Adrenal gland (tissue), 12 donors: ENCODE measurements around the gene M6PR. TPM values are rescaled to one million over a fixed set of nuclear protein-coding genes. Genes with fewer than 3 reads are reported as not detected.
"Not testable (repeated sequence)": the region's sequence is repeated elsewhere in the genome, so short reads cannot be mapped to it uniquely, and the experiment has no call there.

Experiments
- DNase-seq, 7 donors: peaks; one replicate each; pipeline ENCODE4 v3.0.0-alpha.2; 2019 to 2020
- H3K27ac ChIP-seq, 5 donors: fragments of 200-600 bp; sonication (generic) in 4 of 5; 1 replicate in 3 of 5; 2 replicates in 2 of 5; pipeline versions ENCODE4 v1.5.1 to v1.8.0; 2016 to 2020; ENCODE audit warnings: mild to moderate bottlenecking in 1 of 5
- H3K27me3 ChIP-seq: fragments of 200-600 bp; 2 replicates; pipeline ENCODE4 v1.8.0; 2021
- H3K36me3 ChIP-seq, 2 donors: fragments of 200-600 bp; replicated peaks in 1 of 2; 1 replicate in 1 of 2; 2 replicates in 1 of 2; pipeline versions ENCODE4 v1.5.1 to v1.8.0; 2018 to 2022
- H3K4me1 ChIP-seq, 2 donors: fragments of 200-600 bp; replicated peaks in 1 of 2; 1 replicate in 1 of 2; 2 replicates in 1 of 2; pipeline versions ENCODE4 v1.5.1 to v1.8.0; 2018 to 2021
- H3K4me3 ChIP-seq, 4 donors: fragments of 200-600 bp; sonication (generic) in 3 of 4; one replicate each; pipeline ENCODE4 v1.5.1; 2016 to 2018
- H3K9me3 ChIP-seq, 3 donors: fragments of 200-600 bp; sonication (generic) in 1 of 3; replicated peaks in 1 of 3; 1 replicate in 2 of 3; 2 replicates in 1 of 3; pipeline versions ENCODE4 v1.5.1 to v1.8.0; 2016 to 2021
- POLR2A ChIP-seq, 2 donors: fragments of 450-650 bp; IDR thresholded peaks; one replicate each; pipeline ENCODE4 v1.6.1; 2017; ENCODE audit warnings: antibody characterized with exemption in 2 of 2, mild to moderate bottlenecking in 2 of 2, moderate library complexity in 1 of 2
- WGBS, 4 donors: extraction: QIAGEN DNeasy Blood & Tissue Kit in 2 of 4; methylation state at CpG; one replicate each; pipeline versions ENCODE4 v1.1.5 to v1.1.7; 2013 to 2017; 5-methylcytosine and 5-hydroxymethylcytosine counted together
- intact Hi-C, 2 donors: fragments of 100-400 bp; cut with DNase I; formaldehyde crosslinking; loops; one replicate each; pipeline versions ENCODE4 v1.14.1 to v1.15.0; 2022 to 2023
- polyA plus RNA-seq, 3 donors: library from polyadenylated mRNA; stranded (reverse); fragments of 200-250 nt in 2 of 3; fragments of 350-450 nt in 1 of 3; fragmentation: Illumina TruSeq in 1 of 3; extraction: RNeasy Lipid Tissue Mini Kit (QIAGEN cat#74804) in 1 of 3; gene quantifications; one replicate each; pipeline ENCODE4 v1.2.3, GENCODE V29; 2013 to 2014
- total RNA-seq, 9 donors: library from RNA; depleted of rRNA in 4 of 9; stranded (reverse); fragments of >200 nt in 4 of 9; fragments of 120-200 nt in 1 of 9; fragmentation: NEBNext Ultra II Directional in 1 of 9; extraction: Animal tissue kit (Norgen Biotek cat#: 25700) in 1 of 9; gene quantifications; one replicate each; pipeline versions ENCODE4 v1.1.0 to v1.2.4, GENCODE V29; 2013 to 2023
- TF ChIP-seq, protein P1 (sequence below), 6 experiments: fragments of 450-650 bp in 4 of 6; fragments of 200-600 bp in 2 of 6; sonication (generic) in 1 of 6; IDR thresholded peaks; 1 replicate in 5 of 6; 2 replicates in 1 of 6; pipeline versions ENCODE4 v1.5.1 to v1.8.0; 2016 to 2021; ENCODE audit warnings: antibody characterized with exemption in 6 of 6, mild to moderate bottlenecking in 2 of 6, moderate library complexity in 1 of 6
- donor health status: healthy with polysubstance abuse.
- donor health status: Bipolar disorder and iron deficiency.
- donor health status: DM: yes; HTN: yes; CAD: no.
- donor health status: DM: no; HTN: no; CAD: no.
- donor health status: DM: no; HTN: no; CAD: no.
- donor health status: DM: yes; HTN: yes; CAD: no.

The M6PR gene
- total and polyA plus RNA-seq, 12 donors = 48.8 to 194 (median 135) TPM

DNA sequence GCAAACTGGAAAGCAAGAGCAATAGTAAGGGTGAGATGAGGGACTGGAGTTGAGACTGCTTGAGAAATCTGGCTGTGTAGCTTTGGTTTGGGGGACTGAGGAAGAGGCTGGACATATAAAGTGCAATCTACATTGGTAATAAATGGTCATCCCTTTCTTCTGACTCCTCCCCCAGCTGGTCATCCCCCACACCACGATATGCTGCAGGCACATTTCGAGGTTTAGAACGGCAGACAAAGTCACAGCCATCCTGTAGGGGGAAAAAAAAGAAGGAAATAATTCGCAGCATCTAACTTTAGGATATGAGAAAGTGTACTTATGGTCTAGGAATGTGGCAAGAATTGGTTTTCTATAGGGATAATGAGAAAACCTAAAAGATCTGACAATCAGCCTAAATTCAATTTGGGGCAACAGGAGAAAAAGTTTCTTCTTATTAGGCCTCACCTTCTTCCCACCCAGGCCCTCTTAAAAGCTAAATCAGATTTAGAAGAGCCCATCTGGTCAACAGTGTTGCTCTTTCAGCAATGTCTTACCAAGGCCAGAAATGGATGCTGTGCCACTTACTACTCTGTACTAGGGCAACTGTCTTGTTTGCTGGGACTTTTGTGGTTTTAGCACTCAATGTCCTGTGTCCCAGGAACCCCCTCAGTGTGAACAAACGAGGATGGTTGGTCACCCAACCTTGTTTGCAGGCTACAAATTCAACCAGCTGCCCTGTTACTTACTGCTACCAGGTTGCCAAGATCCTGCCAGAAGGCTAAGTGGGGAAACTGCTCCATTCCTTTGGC lies 7.6 kb downstream of the M6PR start:
- WGBS, 4 donors = 64 to 86% (median 74%) methylated on average over 5 of the region's 5 CpGs
- Histone ChIP-seq H3K4me1 (peaks cover 0 to 3% of the 10 kb centered on the region in 2 donors), H3K4me3 (no peak overlapping the region), H3K9me3 (no peaks in the 10 kb centered on the region), H3K27ac (no peak overlapping the region), H3K27me3 (no peaks in the 10 kb centered on the region), H3K36me3 (peaks cover 0 to 62% of the 10 kb centered on the region in 2 donors)
- TF ChIP-seq, protein P1, sequence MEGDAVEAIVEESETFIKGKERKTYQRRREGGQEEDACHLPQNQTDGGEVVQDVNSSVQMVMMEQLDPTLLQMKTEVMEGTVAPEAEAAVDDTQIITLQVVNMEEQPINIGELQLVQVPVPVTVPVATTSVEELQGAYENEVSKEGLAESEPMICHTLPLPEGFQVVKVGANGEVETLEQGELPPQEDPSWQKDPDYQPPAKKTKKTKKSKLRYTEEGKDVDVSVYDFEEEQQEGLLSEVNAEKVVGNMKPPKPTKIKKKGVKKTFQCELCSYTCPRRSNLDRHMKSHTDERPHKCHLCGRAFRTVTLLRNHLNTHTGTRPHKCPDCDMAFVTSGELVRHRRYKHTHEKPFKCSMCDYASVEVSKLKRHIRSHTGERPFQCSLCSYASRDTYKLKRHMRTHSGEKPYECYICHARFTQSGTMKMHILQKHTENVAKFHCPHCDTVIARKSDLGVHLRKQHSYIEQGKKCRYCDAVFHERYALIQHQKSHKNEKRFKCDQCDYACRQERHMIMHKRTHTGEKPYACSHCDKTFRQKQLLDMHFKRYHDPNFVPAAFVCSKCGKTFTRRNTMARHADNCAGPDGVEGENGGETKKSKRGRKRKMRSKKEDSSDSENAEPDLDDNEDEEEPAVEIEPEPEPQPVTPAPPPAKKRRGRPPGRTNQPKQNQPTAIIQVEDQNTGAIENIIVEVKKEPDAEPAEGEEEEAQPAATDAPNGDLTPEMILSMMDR (IDR thresholded peaks at IDR 0.05) = no peak
- TF ChIP-seq POLR2A (IDR thresholded peaks at IDR 0.05) = no peak
- intact Hi-C loops = no loop called here
- no peak for DNase-seq

DNA sequence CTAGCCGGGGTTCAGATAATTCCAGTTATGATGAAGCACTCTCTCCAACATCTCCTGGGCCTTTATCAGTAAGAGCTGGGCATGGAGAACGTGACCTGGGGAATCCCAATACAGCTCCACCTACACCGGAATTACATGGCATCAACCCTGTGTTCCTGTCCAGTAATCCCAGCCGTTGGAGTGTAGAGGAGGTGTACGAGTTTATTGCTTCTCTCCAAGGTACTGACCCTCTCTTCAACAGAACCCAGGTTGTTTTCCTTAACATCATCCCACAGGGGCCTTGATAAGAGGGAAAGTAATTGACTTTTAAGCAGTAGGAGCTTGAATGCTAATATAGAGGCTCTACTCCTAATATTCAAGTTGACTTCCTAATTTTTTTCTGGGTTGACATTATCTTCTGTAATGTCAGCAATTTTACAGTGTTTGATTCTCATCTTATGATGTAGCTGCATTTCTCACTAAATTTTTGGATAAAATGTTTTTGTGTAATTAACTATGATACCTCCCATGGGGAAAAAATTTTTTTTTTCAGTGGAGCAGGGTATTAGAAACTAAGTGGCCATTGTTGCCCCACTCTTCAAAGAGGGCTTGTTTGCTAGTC lies 11.5 kb downstream of the M6PR start:
- H3K4me3 ChIP-seq, H3K27me3 ChIP-seq, H3K4me1 ChIP-seq, intact Hi-C loops, DNase-seq, H3K27ac ChIP-seq, H3K9me3 ChIP-seq: not testable (repeated sequence)
- H3K36me3 ChIP-seq = peaks cover 0 to 50% of the 10 kb centered on the region in 2 donors
- WGBS, 4 donors = 79 to 94% (median 81%) methylated on average over 3 to 5 of the region's 5 CpGs

DNA sequence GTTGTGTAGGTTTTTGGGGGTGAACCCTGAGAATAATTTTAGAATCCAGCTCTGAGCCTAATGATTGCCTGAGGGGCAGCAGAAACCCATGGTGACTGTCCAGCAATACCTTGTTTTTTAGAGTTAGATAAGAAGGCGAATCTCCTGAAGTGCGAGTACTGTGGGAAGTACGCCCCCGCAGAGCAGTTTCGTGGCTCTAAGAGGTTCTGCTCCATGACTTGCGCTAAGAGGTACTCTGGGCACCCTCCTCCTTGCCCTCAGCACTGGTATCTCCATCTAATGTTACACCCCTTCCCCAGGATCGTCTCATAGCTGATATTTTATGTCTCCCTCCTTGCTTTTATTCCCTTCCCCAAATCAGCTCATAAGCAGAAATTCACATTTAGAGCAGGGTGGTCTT lies 12.7 kb downstream of the M6PR start:
- H3K9me3 ChIP-seq = no peaks in the 10 kb centered on the region
- H3K27ac ChIP-seq = no peak overlapping the region
- H3K4me3 ChIP-seq = no peak overlapping the region
- H3K27me3 ChIP-seq = no peaks in the 10 kb centered on the region
- DNase-seq = no peak
- no peak for TF ChIP-seq POLR2A (IDR thresholded peaks at IDR 0.05)
- TF ChIP-seq, protein P1 (IDR thresholded peaks at IDR 0.05) = no peak
- WGBS, 4 donors = 90 to 96% (median 95%) methylated on average over 7 of the region's 7 CpGs
- H3K36me3 ChIP-seq = peaks cover 0 to 37% of the 10 kb centered on the region in 2 donors
- no peaks in the 10 kb centered on the region for H3K4me1 ChIP-seq
- intact Hi-C loops = no loop called here

DNA sequence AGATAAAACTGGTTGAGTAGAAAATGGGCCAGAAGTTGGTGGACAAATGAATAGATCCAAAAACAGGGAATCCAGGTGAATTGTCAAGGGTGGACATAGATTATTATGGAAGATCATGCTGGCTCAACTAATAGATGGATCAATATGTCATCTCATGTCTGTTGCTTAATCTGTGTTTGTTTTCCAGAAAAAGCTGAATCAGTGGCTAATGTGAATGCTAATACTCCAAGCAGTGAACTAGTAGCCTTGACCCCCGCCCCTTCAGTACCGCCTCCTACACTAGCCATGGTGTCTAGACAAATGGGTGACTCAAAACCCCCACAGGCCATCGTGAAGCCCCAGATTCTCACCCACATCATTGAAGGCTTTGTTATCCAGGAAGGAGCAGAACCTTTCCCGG lies 15.4 kb downstream of the M6PR start:
- H3K4me3 ChIP-seq, H3K9me3 ChIP-seq, H3K4me1 ChIP-seq, DNase-seq, H3K27me3 ChIP-seq, intact Hi-C loops, H3K27ac ChIP-seq: not testable (repeated sequence)
- H3K36me3 ChIP-seq = peaks cover 0 to 31% of the 10 kb centered on the region in 2 donors
- WGBS, 4 donors = 70 to 88% (median 79%) methylated on average over 4 of the region's 4 CpGs

DNA sequence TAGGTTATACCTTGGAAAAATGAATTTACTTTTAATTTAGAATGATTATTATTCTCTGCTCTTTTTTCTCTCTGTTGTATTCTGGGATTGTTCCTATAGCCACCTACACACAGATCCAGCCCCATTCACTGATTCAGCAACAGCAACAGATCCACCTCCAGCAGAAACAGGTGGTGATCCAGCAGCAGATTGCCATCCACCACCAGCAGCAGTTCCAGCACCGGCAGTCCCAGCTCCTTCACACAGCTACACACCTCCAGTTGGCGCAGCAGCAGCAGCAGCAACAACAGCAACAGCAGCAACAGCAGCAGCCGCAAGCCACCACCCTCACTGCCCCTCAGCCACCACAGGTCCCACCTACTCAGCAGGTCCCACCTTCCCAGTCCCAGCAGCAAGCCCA lies 17.0 kb downstream of the M6PR start:
- H3K4me1 ChIP-seq, H3K4me3 ChIP-seq, H3K9me3 ChIP-seq, DNase-seq, H3K27ac ChIP-seq, H3K27me3 ChIP-seq, intact Hi-C loops: not testable (repeated sequence)
- 93 to 100% (median 95%) methylated on average over 1 to 2 of the region's 3 CpGs for WGBS, 4 donors
- H3K36me3 ChIP-seq = peaks cover 0 to 24% of the 10 kb centered on the region in 2 donors

DNA sequence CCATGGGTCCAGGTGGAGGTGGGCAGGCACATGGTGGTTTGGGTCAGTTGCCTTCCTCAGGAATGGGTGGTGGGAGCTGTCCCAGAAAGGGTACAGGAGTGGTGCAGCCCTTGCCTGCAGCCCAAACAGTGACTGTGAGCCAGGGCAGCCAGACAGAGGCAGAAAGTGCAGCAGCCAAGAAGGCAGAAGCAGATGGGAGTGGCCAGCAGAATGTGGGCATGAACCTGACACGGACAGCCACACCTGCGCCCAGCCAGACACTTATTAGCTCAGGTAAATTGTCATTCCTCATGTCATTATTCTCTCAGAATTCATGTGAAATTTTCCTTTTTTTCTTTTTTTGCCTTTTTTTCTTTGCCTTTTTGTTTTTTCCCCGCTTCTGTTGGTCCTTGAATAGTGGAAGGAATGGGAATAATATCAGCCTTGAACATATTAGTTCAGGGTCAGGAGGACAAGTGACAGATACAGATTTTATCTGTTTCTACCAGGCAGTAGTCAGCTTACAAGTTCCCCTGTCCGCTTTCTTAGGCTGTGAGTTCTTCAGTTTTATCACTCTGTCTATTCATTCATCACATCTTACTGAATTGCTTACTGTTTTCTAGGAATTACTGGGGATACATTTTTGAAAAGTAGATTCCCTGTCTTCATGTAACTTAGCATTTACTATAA lies 18.7 kb downstream of the M6PR start:
- H3K4me3 ChIP-seq, H3K4me1 ChIP-seq, H3K27me3 ChIP-seq, H3K27ac ChIP-seq, DNase-seq, intact Hi-C loops, H3K9me3 ChIP-seq: not testable (repeated sequence)
- H3K36me3 ChIP-seq = peaks cover 0 to 15% of the 10 kb centered on the region in 2 donors
- WGBS, 4 donors = 60 to 86% (median 73%) methylated on average over 4 of the region's 4 CpGs
